K562 (cell line): ENCODE measurements around the gene CLDN5. TPM values are rescaled to one million over a fixed set of nuclear protein-coding genes. Genes with fewer than 3 reads are reported as not detected.

Experiments
- ATAC-seq: fragments of 200-7000 bp; cut with Tn5 transposase; 3 replicates; pipeline ENCODE4 v1.9.1; 2020; ENCODE audit warnings: moderate library complexity
- BruUV-seq: library from RNA; stranded (reverse); fragments of 400-500 nt; replicated peaks from 2 replicates; lab custom pipeline; 2021; lab: Mats Ljungman, UMichigan
- CTCF ChIA-PET: fragments of 300-600 bp; formaldehyde crosslinking; extraction: SDS; loops from one replicate; lab custom pipeline; 2021; ENCODE audit warnings: low intra/inter-chr PET ratio; lab: Yijun Ruan, JAX
- POLR2A ChIA-PET: fragments of 300-600, 350-650 bp; sonication (Branson Sonifier 250); formaldehyde crosslinking; extraction: SDS; loops from one replicate; lab custom pipeline; 2021; ENCODE audit warnings: antibody characterized with exemption, inconsistent platforms; lab: Yijun Ruan, JAX
- DNase-seq, 4 experiments: peaks; one replicate each; pipeline versions ENCODE4 v3.0.0 to v3.0.0-alpha.2; 2011 to 2018; ENCODE audit warnings: low spot score in 3 of 4, mixed read lengths in 3 of 4; ENCODE audit errors: extremely low read depth in 1 of 4
- FAIRE-seq: peaks from 2 replicates; lab custom pipeline; 2011; peaks lifted over from hg19 to GRCh38; lab: Jason Lieb, UNC
- H2AFZ ChIP-seq: 2 replicates; pipeline ENCODE4 v1.6.0; 2011; ENCODE audit warnings: low read depth, low read length, control low read depth, inconsistent platforms
- H3K27ac ChIP-seq: fragments of 200-600 bp; 3 replicates; pipeline ENCODE4 v1.8.0; 2011; ENCODE audit warnings: low read depth, mild to moderate bottlenecking, control low read depth, inconsistent platforms, low read length, moderate library complexity, mixed read lengths; ENCODE audit errors: extremely low read depth
- H3K27me3 ChIP-seq, 2 experiments: fragments of 300-600 bp in 1 of 2; 2 replicates in 1 of 2; 3 replicates in 1 of 2; pipeline versions ENCODE4 v1.6.0 to v1.8.0; 2011; ENCODE audit warnings: inconsistent platforms in 2 of 2, low read length in 2 of 2, mild to moderate bottlenecking in 1 of 2, mixed read lengths in 1 of 2, moderate library complexity in 1 of 2; ENCODE audit not compliant: control insufficient read depth in 2 of 2, insufficient read depth in 2 of 2
- H3K36me3 ChIP-seq: fragments of 300-600 bp; 3 replicates; pipeline ENCODE4 v1.8.0; 2011; ENCODE audit warnings: mild to moderate bottlenecking, low read length, inconsistent platforms; ENCODE audit not compliant: control insufficient read depth, insufficient read depth
- H3K4me1 ChIP-seq, 2 experiments: fragments of 200-600 bp in 1 of 2; replicated peaks in 1 of 2; 2 replicates in 1 of 2; 3 replicates in 1 of 2; pipeline versions ENCODE4 v1.5.1 to v1.8.0; 2011; ENCODE audit warnings: inconsistent platforms in 2 of 2, low read length in 2 of 2, mild to moderate bottlenecking in 1 of 2, mixed read lengths in 1 of 2, moderate library complexity in 1 of 2; ENCODE audit not compliant: control insufficient read depth in 2 of 2, insufficient read depth in 2 of 2
- H3K4me2 ChIP-seq: 2 replicates; pipeline ENCODE4 v1.6.1; 2011; ENCODE audit warnings: low read length, control low read depth, inconsistent platforms, mixed read lengths; ENCODE audit not compliant: insufficient read depth
- H3K4me3 ChIP-seq: fragments of 200-600 bp; sonication (generic), shearing (Covaris generic); 2 replicates; pipeline ENCODE4 v1.5.1; 2016; ENCODE audit warnings: control low read depth, inconsistent platforms
- H3K79me2 ChIP-seq: fragments of 200-600 bp; 3 replicates; pipeline ENCODE4 v1.8.0; 2011; ENCODE audit warnings: low read length, inconsistent platforms; ENCODE audit not compliant: control insufficient read depth, insufficient read depth
- H3K9ac ChIP-seq, 2 experiments: 2 replicates each; pipeline versions ENCODE4 v1.6.0 to v1.6.1; 2011; ENCODE audit warnings: low read depth in 2 of 2, low read length in 2 of 2, control low read depth in 1 of 2, inconsistent platforms in 1 of 2, mild to moderate bottlenecking in 1 of 2, mixed read lengths in 1 of 2; ENCODE audit not compliant: insufficient read depth in 1 of 2
- H3K9me1 ChIP-seq: one replicate; pipeline ENCODE4 v1.6.0; 2011; ENCODE audit warnings: inconsistent platforms, mild to moderate bottlenecking, low read length, moderate library complexity; ENCODE audit not compliant: control insufficient read depth, insufficient read depth
- H3K9me3 ChIP-seq: replicated peaks from 2 replicates; pipeline ENCODE4 v1.5.1; 2011; ENCODE audit warnings: low read depth, low read length, inconsistent platforms; ENCODE audit not compliant: control insufficient read depth, insufficient read depth
- H4K20me1 ChIP-seq: replicated peaks from 2 replicates; pipeline ENCODE4 v1.6.1; 2011; ENCODE audit warnings: low read length, inconsistent platforms, mixed read lengths; ENCODE audit not compliant: control insufficient read depth, insufficient read depth
- ARHGAP35 ChIP-seq: fragments of 450-650 bp; IDR thresholded peaks from 2 replicates; pipeline ENCODE4 v1.6.1; 2018; ENCODE audit not compliant: partially characterized antibody
- E2F3 ChIP-seq: fragments of 250-450 bp; sonication (Bioruptor Pico); IDR thresholded peaks from 2 replicates; pipeline ENCODE4 v1.4.0; 2020; ENCODE audit warnings: mild to moderate bottlenecking
- ELK3 ChIP-seq: fragments of 450-650 bp; formaldehyde crosslinking; IDR thresholded peaks from 2 replicates; pipeline ENCODE4 v1.4.0; 2020; ENCODE audit warnings: mild to moderate bottlenecking
- ETV6 ChIP-seq, 3 experiments: fragments of 150-350 bp in 1 of 3; sonication (generic) in 1 of 3; formaldehyde crosslinking in 1 of 3; IDR thresholded peaks; 2 replicates each; pipeline versions ENCODE4 v1.6.1 to v1.8.0; 2014 to 2022; ENCODE audit warnings: borderline replicate concordance in 2 of 3, low read depth in 2 of 3, antibody characterized with exemption in 1 of 3, low read length in 1 of 3, mild to moderate bottlenecking in 1 of 3, missing genetic modification reagents in 1 of 3
- FOXA3 ChIP-seq, 2 experiments: fragments of 450-650 bp in 1 of 2; sonication (generic) in 1 of 2; formaldehyde crosslinking; IDR thresholded peaks in 1 of 2; conservative IDR thresholded peaks in 1 of 2; 2 replicates each; pipeline versions ENCODE4 v1.4.0 to v1.8.0; 2020 to 2022; ENCODE audit warnings: mild to moderate bottlenecking in 2 of 2, missing genetic modification reagents in 1 of 2
- FOXM1 ChIP-seq, 2 experiments: fragments of 450-650 bp in 1 of 2; sonication (generic) in 1 of 2; formaldehyde crosslinking in 1 of 2; IDR thresholded peaks; 2 replicates each; pipeline versions ENCODE4 v1.6.1 to v1.9.0; 2017 to 2022; ENCODE audit warnings: low read depth in 2 of 2, mild to moderate bottlenecking in 2 of 2, missing genetic modification reagents in 1 of 2, moderate library complexity in 1 of 2
- HEY1 ChIP-seq: fragments of 250-450 bp; sonication (Bioruptor Pico); IDR thresholded peaks from 2 replicates; pipeline ENCODE4 v1.5.0; 2020; ENCODE audit warnings: mild to moderate bottlenecking, moderate library complexity, borderline replicate concordance
- ID3 ChIP-seq, 2 experiments: fragments of 250-450 bp in 1 of 2; fragments of 450-650 bp in 1 of 2; sonication (Bioruptor Pico) in 1 of 2; IDR thresholded peaks; 2 replicates each; pipeline versions ENCODE4 v1.6.1 to v1.8.0; 2016 to 2021; ENCODE audit warnings: mild to moderate bottlenecking in 2 of 2, moderate library complexity in 2 of 2, missing compliant biosample characterization in 1 of 2, missing genetic modification characterization in 1 of 2
- MECOM ChIP-seq: fragments of 250-450 bp; sonication (Bioruptor Pico); IDR thresholded peaks from 2 replicates; pipeline ENCODE4 v1.8.0; 2022; ENCODE audit warnings: inconsistent platforms
- PHB2 ChIP-seq: fragments of 450-650 bp; IDR thresholded peaks from 2 replicates; pipeline ENCODE4 v1.6.1; 2017; ENCODE audit warnings: low read depth
- POLR2A ChIP-seq: fragments of 450-650 bp; conservative IDR thresholded peaks from 2 replicates; pipeline ENCODE4 v1.6.1; 2016
- POLR2H ChIP-seq: IDR thresholded peaks from 2 replicates; pipeline ENCODE4 v1.6.1; 2016; ENCODE audit warnings: missing genetic modification characterization, low read depth, mild to moderate bottlenecking, control low read depth, missing compliant biosample characterization, moderate library complexity
- SMAD4 ChIP-seq: fragments of 250-450 bp; sonication (Bioruptor Pico); conservative IDR thresholded peaks from 2 replicates; pipeline ENCODE4 v1.8.0; 2021; ENCODE audit warnings: inconsistent platforms, mild to moderate bottlenecking, moderate library complexity
- TAF9B ChIP-seq: fragments of 450-650 bp; IDR thresholded peaks from 2 replicates; pipeline ENCODE4 v1.6.1; 2018; ENCODE audit warnings: mild to moderate bottlenecking; ENCODE audit not compliant: partially characterized antibody
- XRCC5 ChIP-seq: fragments of 200-400 bp; formaldehyde crosslinking; IDR thresholded peaks from 2 replicates; pipeline ENCODE4 v1.6.1; 2017; ENCODE audit warnings: low read depth, mild to moderate bottlenecking, low read length
- YBX1 ChIP-seq: fragments of 450-650 bp; IDR thresholded peaks from 2 replicates; pipeline ENCODE4 v1.7.1; 2016; ENCODE audit warnings: mild to moderate bottlenecking
- ZNF316 ChIP-seq: fragments of 450-650 bp; IDR thresholded peaks from 2 replicates; pipeline ENCODE4 v1.6.1; 2016
- ZNF639 ChIP-seq, 2 experiments: fragments of 200-800 bp in 1 of 2; sonication (Bioruptor generic) in 1 of 2; sonication (generic) in 1 of 2; formaldehyde crosslinking in 1 of 2; IDR thresholded peaks in 1 of 2; conservative IDR thresholded peaks in 1 of 2; 2 replicates each; pipeline versions ENCODE4 v1.5.0 to v1.6.1; 2016 to 2020; ENCODE audit warnings: missing compliant biosample characterization in 1 of 2, missing genetic modification characterization in 1 of 2, missing genetic modification reagents in 1 of 2
- WGBS: fragments of 100-300 bp; shearing (Covaris generic); methylation state at CpG from one replicate; pipeline ENCODE4 v1.1.6; 2016; ENCODE audit warnings: low coverage, mixed read lengths; ENCODE audit not compliant: insufficient coverage; ENCODE audit errors: missing lambda C conversion rate; 5-methylcytosine and 5-hydroxymethylcytosine counted together
- in situ Hi-C: fragments of 300-500 bp; cut with MboI; formaldehyde crosslinking; loops from 4 replicates; pipeline ENCODE4 v1.15.0; 2018; ENCODE audit warnings: inconsistent platforms, mixed read lengths
- intact Hi-C: fragments of 100-400 bp; cut with micrococcal nuclease; formaldehyde crosslinking; loops from 2 replicates; pipeline ENCODE4 v1.14.2; 2022
- polyA plus RNA-seq, 8 experiments: library from polyadenylated mRNA; depleted of rRNA in 4 of 8; stranded (reverse) in 5 of 8; unstranded in 3 of 8; fragments of >200 nt; fragmentation: Nextera tagmentation in 2 of 8; fragmentation: Illumina TruSeq in 1 of 8; extraction: Ambion mirVana in 2 of 8; extraction: Trizol in 1 of 8; gene quantifications; 2 replicates each; pipeline versions ENCODE4 v1.2.1 to v1.2.3, GENCODE V29; 2011 to 2014; ENCODE audit warnings: inconsistent platforms in 1 of 8, missing spikeins in 1 of 8
- total RNA-seq, 7 experiments: library from RNA; depleted of rRNA in 6 of 7; stranded (reverse); fragments of >200 nt in 6 of 7; fragmentation: Illumina TruSeq in 2 of 7; extraction: Trizol in 2 of 7; gene quantifications; 2 replicates each; pipeline versions ENCODE4 v1.2.1 to v1.2.3, GENCODE V29; 2011 to 2021; ENCODE audit warnings: low replicate concordance in 1 of 7

Gene CLDN5
- total and polyA plus RNA-seq, 9 of the 15 experiments (the other 6 are each of a cell fraction or from before 2014, with no cell fraction given), result 0.20 TPM; not detected in 8

- FAIRE-seq, result no peak
- TF ChIP-seq MECOM (no peak), ARHGAP35 (no peak), FOXM1 (IDR thresholded peaks at IDR 0.05; ENCODE audit: low read depth) (no peak), FOXM1 (CRISPR knock-in tag; IDR thresholded peaks at IDR 0.05; ENCODE audit: low read depth) (no peak), PHB2 (no peak), ZNF639 (CRISPR knock-in tag; conservative IDR thresholded peaks at IDR 0.05 in 1 of 2, IDR thresholded peaks at IDR 0.05 in 1 of 2) (no peak), ELK3 (CRISPR knock-in tag) (no peak), ZNF316 (peak; percentile 88), E2F3 (CRISPR knock-in tag) (no peak), XRCC5 (no peak), POLR2H (tag) (peak; percentile 62; the same call in 1 of the 2 replicates), POLR2A (0 out of 2 replicates have a peak, but pooled peaks have one; percentile 1), ETV6 (IDR thresholded peaks at IDR 0.05; ENCODE audit: borderline replicate concordance in 1 of 2, low read depth in 2 of 2, low read length in 1 of 2) (no peak), ETV6 (CRISPR knock-in tag; IDR thresholded peaks at IDR 0.05; ENCODE audit: borderline replicate concordance) (no peak), SMAD4 (CRISPR knock-in tag) (no peak), HEY1 (0 out of 2 replicates have a peak, but pooled peaks have one; percentile 62), TAF9B (no peak), YBX1 (no peak), ID3 (CRISPR knock-in tag; IDR thresholded peaks at IDR 0.05) (peak; percentile 5; the same call in 1 of the 2 replicates), ID3 (tag; IDR thresholded peaks at IDR 0.05) (no peak), FOXA3 (CRISPR knock-in tag; conservative IDR thresholded peaks at IDR 0.05 in 1 of 2, IDR thresholded peaks at IDR 0.05 in 1 of 2) (no peak)
These were observed 22.2 kb downstream of the CLDN5 start for GRCh38 chr22:19501897-19502447.

More at GRCh38 chr22:19501897-19502447, 22.2 kb downstream of the CLDN5 start:
- Histone ChIP-seq H3K27me3 (no peaks in the 10 kb centered on the region), H3K4me3 (no peak overlapping the region), H3K79me2 (no peaks in the 10 kb centered on the region), H3K9me1 (no peaks in the 10 kb centered on the region), H3K4me1 (peaks cover 0 to 2% of the 10 kb centered on the region in 2 experiments; a peak in 3 of 5 replicates), H3K27ac (no peak overlapping the region), H3K9me3 (no peaks in the 10 kb centered on the region), H3K36me3 (peaks cover 99% of the 10 kb centered on the region), H4K20me1 (peaks cover 1% of the 10 kb centered on the region; the same call in 1 of the 2 replicates), H3K4me2 (no peak overlapping the region), H3K9ac (no peak overlapping the region), H2AFZ (no peak overlapping the region)
- intact Hi-C loops, result no loop called here
- ChIA-PET CTCF (no interaction called here), POLR2A (interaction anchor here (0.6 to 5.1 kb wide), 16 partner anchors 6 to 728 kb away, joined by 3 to 46 read pairs (median 6); partner anchors contain the start of genes CDC45 and UFD1)
- ATAC-seq (no peak), DNase-seq (no peak)
- WGBS, result 80% methylated on average over 3 of the region's 3 CpGs
- in situ Hi-C loops, result loop anchor here (10.0 kb wide), 1 partner anchor 843 kb away; no protein-coding TSS in a partner anchor
- BruUV-seq, result no TSS peak
